ENCODE measurements around the gene PRPF39.

GRCh38 chr14:45091710-45092109 is 7.8 kb downstream of the PRPF39 start:
- TF ChIP-seq, protein P1, sequence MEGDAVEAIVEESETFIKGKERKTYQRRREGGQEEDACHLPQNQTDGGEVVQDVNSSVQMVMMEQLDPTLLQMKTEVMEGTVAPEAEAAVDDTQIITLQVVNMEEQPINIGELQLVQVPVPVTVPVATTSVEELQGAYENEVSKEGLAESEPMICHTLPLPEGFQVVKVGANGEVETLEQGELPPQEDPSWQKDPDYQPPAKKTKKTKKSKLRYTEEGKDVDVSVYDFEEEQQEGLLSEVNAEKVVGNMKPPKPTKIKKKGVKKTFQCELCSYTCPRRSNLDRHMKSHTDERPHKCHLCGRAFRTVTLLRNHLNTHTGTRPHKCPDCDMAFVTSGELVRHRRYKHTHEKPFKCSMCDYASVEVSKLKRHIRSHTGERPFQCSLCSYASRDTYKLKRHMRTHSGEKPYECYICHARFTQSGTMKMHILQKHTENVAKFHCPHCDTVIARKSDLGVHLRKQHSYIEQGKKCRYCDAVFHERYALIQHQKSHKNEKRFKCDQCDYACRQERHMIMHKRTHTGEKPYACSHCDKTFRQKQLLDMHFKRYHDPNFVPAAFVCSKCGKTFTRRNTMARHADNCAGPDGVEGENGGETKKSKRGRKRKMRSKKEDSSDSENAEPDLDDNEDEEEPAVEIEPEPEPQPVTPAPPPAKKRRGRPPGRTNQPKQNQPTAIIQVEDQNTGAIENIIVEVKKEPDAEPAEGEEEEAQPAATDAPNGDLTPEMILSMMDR (IDR thresholded peaks at IDR 0.05; ENCODE audit: insufficient read depth, low read depth, low read length) = no peak
- TF ChIP-seq EZH2 (IDR thresholded peaks at IDR 0.05; ENCODE audit: insufficient read depth, low read length) = no peak
